Ramos (cell line): ENCODE measurements around the gene NAA11.
"Not testable (repeated sequence)": the region's sequence is repeated elsewhere in the genome, so short reads cannot be mapped to it uniquely, and the experiment has no call there.

Experiments used
- in situ Hi-C: fragments of 300-500 bp; cut with MboI; formaldehyde crosslinking; loops from one replicate; pipeline ENCODE4 v1.14.3; 2022; ENCODE audit warnings: low sequenced_read_pairs; ENCODE audit not compliant: unreplicated experiment

The NAA11 gene

GRCh38 chr4:79311279-79311678, 14.6 kb downstream of the NAA11 start:
- in situ Hi-C loops, result no loop called here

GRCh38 chr4:79308971-79309370, 16.9 kb downstream of the NAA11 start:
- in situ Hi-C loops, result no loop called here

- in situ Hi-C loops, result no loop called here
Measured at GRCh38 chr4:79308137-79308536, 17.7 kb downstream of the NAA11 start.

- in situ Hi-C loops, result no loop called here
Measured at GRCh38 chr4:79306795-79307194, 19.1 kb downstream of the NAA11 start.

GRCh38 chr4:79300280-79300679, 25.6 kb downstream of the NAA11 start:
- in situ Hi-C loops, result no loop called here

- in situ Hi-C loops, result no loop called here
Measured at GRCh38 chr4:79298484-79298883, 27.4 kb downstream of the NAA11 start.

GRCh38 chr4:79298027-79298426, 27.8 kb downstream of the NAA11 start:
- in situ Hi-C loops, result no loop called here

GRCh38 chr4:79297479-79297878, 28.4 kb downstream of the NAA11 start:
- in situ Hi-C loops, result no loop called here

- in situ Hi-C loops, result no loop called here
Measured at GRCh38 chr4:79296768-79297428, 29.0 kb downstream of the NAA11 start.

GRCh38 chr4:79295086-79295485, 30.8 kb downstream of the NAA11 start:
- in situ Hi-C loops, result no loop called here

GRCh38 chr4:79294064-79294463, 31.8 kb downstream of the NAA11 start:
- in situ Hi-C loops, result no loop called here

- in situ Hi-C loops, result no loop called here
Measured at GRCh38 chr4:79292008-79292407, 33.9 kb downstream of the NAA11 start.

GRCh38 chr4:79290376-79290775, 35.5 kb downstream of the NAA11 start:
- in situ Hi-C loops, result no loop called here

- in situ Hi-C loops, result no loop called here
Measured at GRCh38 chr4:79288185-79288584, 37.7 kb downstream of the NAA11 start.

- in situ Hi-C loops, result no loop called here
Measured at GRCh38 chr4:79287718-79288117, 38.1 kb downstream of the NAA11 start.

GRCh38 chr4:79287076-79287475, 38.8 kb downstream of the NAA11 start:
- in situ Hi-C loops, result no loop called here

- in situ Hi-C loops, result no loop called here
Measured at GRCh38 chr4:79281566-79282359, 44.1 kb downstream of the NAA11 start.

- in situ Hi-C loops, result not testable (repeated sequence)
Measured at GRCh38 chr4:79277467-79277866, 48.4 kb downstream of the NAA11 start.

- in situ Hi-C loops, result no loop called here
Measured at GRCh38 chr4:79273915-79274314, 51.9 kb downstream of the NAA11 start.

GRCh38 chr4:79272761-79273160, 53.1 kb downstream of the NAA11 start:
- in situ Hi-C loops, result no loop called here

GRCh38 chr4:79272126-79272525, 53.7 kb downstream of the NAA11 start:
- in situ Hi-C loops, result no loop called here

- in situ Hi-C loops, result no loop called here
Measured at GRCh38 chr4:79267671-79268070, 58.2 kb downstream of the NAA11 start.
